HepG2 (cell line): Measurements from ENCODE around the gene PHKG1. TPM values are rescaled to one million over a fixed set of nuclear protein-coding genes. Genes with fewer than 3 reads are reported as not detected.

Source experiments
- CTCF ChIP-seq: sonication (generic); formaldehyde crosslinking; IDR thresholded peaks from 2 replicates; pipeline ENCODE4 v1.5.0; 2020; ENCODE audit warnings: mild to moderate bottlenecking, missing genetic modification reagents, moderate library complexity
- DR1 ChIP-seq: sonication (generic); formaldehyde crosslinking; IDR thresholded peaks from 2 replicates; pipeline ENCODE4 v1.8.0; 2021; ENCODE audit warnings: mild to moderate bottlenecking, missing genetic modification reagents, inconsistent platforms
- DZIP1 ChIP-seq: sonication (generic); formaldehyde crosslinking; IDR thresholded peaks from 2 replicates; pipeline ENCODE4 v1.5.0; 2020; ENCODE audit warnings: mild to moderate bottlenecking, missing genetic modification reagents
- EEA1 ChIP-seq: sonication (generic); formaldehyde crosslinking; IDR thresholded peaks from 2 replicates; pipeline ENCODE4 v1.5.1; 2020; ENCODE audit warnings: mild to moderate bottlenecking, missing genetic modification reagents, borderline replicate concordance
- IRF2 ChIP-seq: IDR thresholded peaks from 2 replicates; pipeline ENCODE4 v1.6.1; 2018; ENCODE audit warnings: missing genetic modification reagents, missing compliant biosample characterization
- JARID2 ChIP-seq: sonication (generic); formaldehyde crosslinking; IDR thresholded peaks from 2 replicates; pipeline ENCODE4 v1.8.1; 2023; ENCODE audit warnings: missing genetic modification reagents, inconsistent platforms; ENCODE audit not compliant: insufficient replicate concordance
- JDP2 ChIP-seq: sonication (generic); formaldehyde crosslinking; IDR thresholded peaks from 2 replicates; pipeline ENCODE4 v1.8.1; 2022; ENCODE audit warnings: missing genetic modification reagents, borderline replicate concordance
- KAT8 ChIP-seq: IDR thresholded peaks from 2 replicates; pipeline ENCODE4 v1.6.1; 2016; ENCODE audit warnings: missing genetic modification reagents, missing compliant biosample characterization
- MED8 ChIP-seq: sonication (generic); formaldehyde crosslinking; IDR thresholded peaks from 2 replicates; pipeline ENCODE4 v1.8.1; 2023; ENCODE audit warnings: mild to moderate bottlenecking, missing genetic modification reagents; ENCODE audit not compliant: insufficient replicate concordance
- MYNN ChIP-seq: sonication (generic); formaldehyde crosslinking; IDR thresholded peaks from 2 replicates; pipeline ENCODE4 v1.4.0; 2020; ENCODE audit warnings: mild to moderate bottlenecking, low read depth, missing genetic modification reagents
- NR0B2 ChIP-seq: sonication (generic); formaldehyde crosslinking; IDR thresholded peaks from 2 replicates; pipeline ENCODE4 v1.4.0; 2020; ENCODE audit warnings: mild to moderate bottlenecking, missing genetic modification reagents
- RFXANK ChIP-seq: IDR thresholded peaks from 2 replicates; pipeline ENCODE4 v1.6.1; 2016
- RXRA ChIP-seq: sonication (generic); formaldehyde crosslinking; IDR thresholded peaks from 2 replicates; pipeline ENCODE4 v1.5.1; 2020; ENCODE audit warnings: missing genetic modification reagents
- SAFB2 ChIP-seq: sonication (generic); formaldehyde crosslinking; IDR thresholded peaks from 2 replicates; pipeline ENCODE4 v1.5.1; 2020; ENCODE audit warnings: missing genetic modification reagents, low read depth, mild to moderate bottlenecking, borderline replicate concordance
- SMAD1 ChIP-seq: sonication (generic); formaldehyde crosslinking; IDR thresholded peaks from 2 replicates; pipeline ENCODE4 v1.4.0; 2020; ENCODE audit warnings: missing genetic modification reagents, low read depth, mild to moderate bottlenecking, borderline replicate concordance
- TBP ChIP-seq: sonication (generic); formaldehyde crosslinking; IDR thresholded peaks from 2 replicates; pipeline ENCODE4 v1.5.0; 2020; ENCODE audit warnings: missing genetic modification reagents
- TEAD2 ChIP-seq: sonication (generic); formaldehyde crosslinking; IDR thresholded peaks from 2 replicates; pipeline ENCODE4 v1.9.0; 2021; ENCODE audit warnings: missing genetic modification reagents
- ZNF136 ChIP-seq: sonication (generic); formaldehyde crosslinking; IDR thresholded peaks from 2 replicates; pipeline ENCODE4 v1.8.1; 2022; ENCODE audit warnings: low read depth, mild to moderate bottlenecking, moderate library complexity, missing genetic modification reagents
- ZNF557 ChIP-seq: sonication (generic); formaldehyde crosslinking; IDR thresholded peaks from 2 replicates; pipeline ENCODE4 v1.4.0; 2020; ENCODE audit warnings: missing genetic modification reagents
- ZNF605 ChIP-seq: sonication (generic); formaldehyde crosslinking; IDR thresholded peaks from 2 replicates; pipeline ENCODE4 v1.8.0; 2022; ENCODE audit warnings: mild to moderate bottlenecking, missing genetic modification reagents
- ZNF780A ChIP-seq: sonication (generic); formaldehyde crosslinking; IDR thresholded peaks from 2 replicates; pipeline ENCODE4 v1.8.0; 2022; ENCODE audit warnings: mild to moderate bottlenecking, missing genetic modification reagents, moderate library complexity
- polyA plus RNA-seq, 8 experiments: library from polyadenylated mRNA; depleted of rRNA in 3 of 8; stranded (reverse) in 7 of 8; unstranded in 1 of 8; fragments of >200 nt; fragmentation: Illumina TruSeq in 4 of 8; extraction: Trizol in 4 of 8; gene quantifications; 2 replicates each; pipeline versions ENCODE4 v1.2.1 to v1.2.3, GENCODE V29; 2011 to 2016; ENCODE audit warnings: low read depth in 4 of 8, missing spikeins in 1 of 8, mixed read lengths in 1 of 8; ENCODE audit not compliant: insufficient read depth in 1 of 8
- total RNA-seq, 5 experiments: library from RNA; depleted of rRNA; stranded (reverse); fragments of >200 nt; fragmentation: Illumina TruSeq; extraction: Trizol; gene quantifications; 2 replicates each; pipeline ENCODE4 v1.2.3, GENCODE V29; 2016; ENCODE audit warnings: low read depth in 1 of 5
- TF ChIP-seq, protein P1 (sequence below): sonication (generic); formaldehyde crosslinking; IDR thresholded peaks from 2 replicates; pipeline ENCODE4 v1.8.0; 2022; ENCODE audit warnings: missing genetic modification reagents, mild to moderate bottlenecking, moderate library complexity, borderline replicate concordance

The PHKG1 gene
- total and polyA plus RNA-seq, 2 of the 13 experiments (the other 11 are each of a cell fraction or from before 2014, with no cell fraction given), result 0.44 to 0.71 TPM

GRCh38 chr7:56051339-56052191 is 41.2 kb downstream of the PHKG1 start, which contains the start of the genes CCT6A and PSPH (continued):
- TF ChIP-seq SAFB2, result peak; percentile 88; the same call in 1 of the 2 replicates
- peak; percentile 80 for TF ChIP-seq NR0B2 (CRISPR knock-in tag)
- TF ChIP-seq TBP (CRISPR knock-in tag), result no peak
- no peak for TF ChIP-seq ZNF780A (CRISPR knock-in tag)
- TF ChIP-seq RXRA (CRISPR knock-in tag), result peak; percentile 81; the same call in 1 of the 2 replicates
- TF ChIP-seq SMAD1 (CRISPR knock-in tag), result peak; percentile 37; the same call in 1 of the 2 replicates
- no peak; the same call in 1 of the 2 replicates for TF ChIP-seq ZNF136 (CRISPR knock-in tag)
- 0 out of 2 replicates have a peak, but pooled peaks have one; percentile 32 for TF ChIP-seq ZNF557 (CRISPR knock-in tag)
- TF ChIP-seq KAT8 (CRISPR knock-in tag), result peak; percentile 92
- no peak for TF ChIP-seq JARID2 (CRISPR knock-in tag)
- peak; percentile 89 for TF ChIP-seq IRF2
- peak; percentile 68 for TF ChIP-seq MED8 (CRISPR knock-in tag)
- TF ChIP-seq DZIP1 (CRISPR knock-in tag), result no peak
- 0 out of 2 replicates have a peak, but pooled peaks have one; percentile 47 for TF ChIP-seq RFXANK (CRISPR knock-in tag)
- no peak for TF ChIP-seq JDP2 (CRISPR knock-in tag)
- TF ChIP-seq, protein P1, sequence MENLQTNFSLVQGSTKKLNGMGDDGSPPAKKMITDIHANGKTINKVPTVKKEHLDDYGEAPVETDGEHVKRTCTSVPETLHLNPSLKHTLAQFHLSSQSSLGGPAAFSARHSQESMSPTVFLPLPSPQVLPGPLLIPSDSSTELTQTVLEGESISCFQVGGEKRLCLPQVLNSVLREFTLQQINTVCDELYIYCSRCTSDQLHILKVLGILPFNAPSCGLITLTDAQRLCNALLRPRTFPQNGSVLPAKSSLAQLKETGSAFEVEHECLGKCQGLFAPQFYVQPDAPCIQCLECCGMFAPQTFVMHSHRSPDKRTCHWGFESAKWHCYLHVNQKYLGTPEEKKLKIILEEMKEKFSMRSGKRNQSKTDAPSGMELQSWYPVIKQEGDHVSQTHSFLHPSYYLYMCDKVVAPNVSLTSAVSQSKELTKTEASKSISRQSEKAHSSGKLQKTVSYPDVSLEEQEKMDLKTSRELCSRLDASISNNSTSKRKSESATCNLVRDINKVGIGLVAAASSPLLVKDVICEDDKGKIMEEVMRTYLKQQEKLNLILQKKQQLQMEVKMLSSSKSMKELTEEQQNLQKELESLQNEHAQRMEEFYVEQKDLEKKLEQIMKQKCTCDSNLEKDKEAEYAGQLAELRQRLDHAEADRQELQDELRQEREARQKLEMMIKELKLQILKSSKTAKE (CRISPR knock-in tag), result peak; percentile 57
- no peak for TF ChIP-seq TEAD2 (CRISPR knock-in tag)
- TF ChIP-seq EEA1 (CRISPR knock-in tag), result 0 out of 2 replicates have a peak, but pooled peaks have one; percentile 38
- TF ChIP-seq MYNN, result 0 out of 2 replicates have a peak, but pooled peaks have one; percentile 15
- no peak for TF ChIP-seq ZNF605 (CRISPR knock-in tag)
- TF ChIP-seq DR1, result peak; percentile 95
- TF ChIP-seq CTCF (CRISPR knock-in tag), result peak; percentile 8; the same call in 1 of the 2 replicates
